Measurements from ENCODE around the gene DNASE1L1. TPM values are rescaled to one million over a fixed set of nuclear protein-coding genes. Genes with fewer than 3 reads are reported as not detected.

DNASE1L1 gene
- total RNA-seq, 1 experiment from 2014 or later, result 16.2 TPM

- DNase-seq (ENCODE audit: low spot score), result no peak
- Mint-ChIP-seq H3K27me3 (ENCODE audit: low read depth) (no peaks in the 10 kb centered on the region), H3K27ac (no peak overlapping the region), H3K36me3 (peaks cover 52% of the 10 kb centered on the region), H3K4me1 (0 out of 2 replicates have a peak, but pooled peaks cover 5% of the 10 kb centered on the region), H3K9me3 (no peaks in the 10 kb centered on the region), H3K4me3 (no peak overlapping the region)
- ATAC-seq, result no peak
- POLR2A ChIA-PET, result no interaction called here
- TF ChIP-seq AFF4 (CRISPR knock-in tag; IDR thresholded peaks at IDR 0.05; ENCODE audit: borderline replicate concordance), result no peak
- TF ChIP-seq ZNF232 (CRISPR knock-in tag; IDR thresholded peaks at IDR 0.05), result no peak
- TF ChIP-seq TEAD1 (CRISPR knock-in tag; IDR thresholded peaks at IDR 0.05), result no peak
- TF ChIP-seq ATF2 (CRISPR knock-in tag; IDR thresholded peaks at IDR 0.05; ENCODE audit: borderline replicate concordance, low read depth), result no peak
- TF ChIP-seq ZSCAN18 (CRISPR knock-in tag; IDR thresholded peaks at IDR 0.05), result no peak
- no peak for TF ChIP-seq ZMAT4 (CRISPR knock-in tag; IDR thresholded peaks at IDR 0.05)
- no peak for TF ChIP-seq FOXK1 (CRISPR knock-in tag; IDR thresholded peaks at IDR 0.05)
- CTCF ChIA-PET, result no interaction called here
Measured at GRCh38 chrX:154365052-154365600, 43.9 kb downstream of the DNASE1L1 start.

DNA sequence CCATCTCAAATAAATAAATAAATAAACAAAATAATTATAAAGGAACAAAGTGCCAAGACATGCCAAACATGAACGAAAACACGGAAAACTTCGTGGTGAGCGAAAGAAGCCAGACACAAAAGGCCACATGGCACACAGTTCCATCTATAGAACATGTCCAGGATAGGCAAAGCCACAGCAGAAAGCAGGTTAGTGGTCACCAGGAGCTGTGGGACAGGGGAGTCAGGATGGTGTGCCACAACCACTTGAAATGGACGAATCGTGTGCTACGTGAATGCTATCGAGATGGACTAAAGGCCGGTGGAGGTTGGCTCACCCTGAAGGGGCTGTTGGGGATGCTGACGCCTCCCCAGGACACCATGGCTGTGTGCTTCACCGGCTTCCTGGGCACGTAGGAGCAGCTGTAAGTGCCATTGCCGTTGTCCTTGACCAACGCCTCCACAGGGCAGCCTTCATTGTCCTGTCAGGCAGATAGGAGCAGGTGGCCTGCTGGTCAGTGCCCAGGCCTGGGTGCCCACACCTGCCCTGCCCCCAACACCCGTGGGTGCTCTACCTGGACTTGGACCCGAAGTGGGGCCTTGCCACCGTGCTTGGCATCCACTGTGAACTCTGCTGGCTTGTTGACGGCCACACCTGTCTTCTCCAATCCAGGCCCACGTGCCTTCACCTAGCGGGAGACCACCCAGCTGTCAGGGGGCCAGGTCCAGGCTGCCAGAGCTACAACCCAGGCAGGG is 45.2 kb downstream of the DNASE1L1 start:
- ATAC-seq (no peak), DNase-seq (ENCODE audit: low spot score) (no peak)
- Mint-ChIP-seq H3K36me3 (peaks cover 49% of the 10 kb centered on the region), H3K27ac (no peak overlapping the region), H3K27me3 (ENCODE audit: low read depth) (no peaks in the 10 kb centered on the region), H3K4me1 (0 out of 2 replicates have a peak, but pooled peaks cover 5% of the 10 kb centered on the region), H3K9me3 (no peaks in the 10 kb centered on the region), H3K4me3 (no peak overlapping the region)
- POLR2A ChIA-PET, result interaction anchor here (1.0 kb wide), 1 partner anchor 10 kb away, joined by 4 read pairs; no protein-coding TSS in a partner anchor
- CTCF ChIA-PET, result no interaction called here
- TF ChIP-seq RELA (CRISPR knock-in tag; IDR thresholded peaks at IDR 0.05; ENCODE audit: borderline replicate concordance), result no peak
- TF ChIP-seq, protein P1, sequence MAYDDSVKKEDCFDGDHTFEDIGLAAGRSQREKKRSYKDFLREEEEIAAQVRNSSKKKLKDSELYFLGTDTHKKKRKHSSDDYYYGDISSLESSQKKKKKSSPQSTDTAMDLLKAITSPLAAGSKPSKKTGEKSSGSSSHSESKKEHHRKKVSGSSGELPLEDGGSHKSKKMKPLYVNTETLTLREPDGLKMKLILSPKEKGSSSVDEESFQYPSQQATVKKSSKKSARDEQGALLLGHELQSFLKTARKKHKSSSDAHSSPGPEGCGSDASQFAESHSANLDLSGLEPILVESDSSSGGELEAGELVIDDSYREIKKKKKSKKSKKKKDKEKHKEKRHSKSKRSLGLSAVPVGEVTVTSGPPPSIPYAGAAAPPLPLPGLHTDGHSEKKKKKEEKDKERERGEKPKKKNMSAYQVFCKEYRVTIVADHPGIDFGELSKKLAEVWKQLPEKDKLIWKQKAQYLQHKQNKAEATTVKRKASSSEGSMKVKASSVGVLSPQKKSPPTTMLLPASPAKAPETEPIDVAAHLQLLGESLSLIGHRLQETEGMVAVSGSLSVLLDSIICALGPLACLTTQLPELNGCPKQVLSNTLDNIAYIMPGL (CRISPR knock-in tag; IDR thresholded peaks at IDR 0.05), result no peak
- TF ChIP-seq, protein P2, sequence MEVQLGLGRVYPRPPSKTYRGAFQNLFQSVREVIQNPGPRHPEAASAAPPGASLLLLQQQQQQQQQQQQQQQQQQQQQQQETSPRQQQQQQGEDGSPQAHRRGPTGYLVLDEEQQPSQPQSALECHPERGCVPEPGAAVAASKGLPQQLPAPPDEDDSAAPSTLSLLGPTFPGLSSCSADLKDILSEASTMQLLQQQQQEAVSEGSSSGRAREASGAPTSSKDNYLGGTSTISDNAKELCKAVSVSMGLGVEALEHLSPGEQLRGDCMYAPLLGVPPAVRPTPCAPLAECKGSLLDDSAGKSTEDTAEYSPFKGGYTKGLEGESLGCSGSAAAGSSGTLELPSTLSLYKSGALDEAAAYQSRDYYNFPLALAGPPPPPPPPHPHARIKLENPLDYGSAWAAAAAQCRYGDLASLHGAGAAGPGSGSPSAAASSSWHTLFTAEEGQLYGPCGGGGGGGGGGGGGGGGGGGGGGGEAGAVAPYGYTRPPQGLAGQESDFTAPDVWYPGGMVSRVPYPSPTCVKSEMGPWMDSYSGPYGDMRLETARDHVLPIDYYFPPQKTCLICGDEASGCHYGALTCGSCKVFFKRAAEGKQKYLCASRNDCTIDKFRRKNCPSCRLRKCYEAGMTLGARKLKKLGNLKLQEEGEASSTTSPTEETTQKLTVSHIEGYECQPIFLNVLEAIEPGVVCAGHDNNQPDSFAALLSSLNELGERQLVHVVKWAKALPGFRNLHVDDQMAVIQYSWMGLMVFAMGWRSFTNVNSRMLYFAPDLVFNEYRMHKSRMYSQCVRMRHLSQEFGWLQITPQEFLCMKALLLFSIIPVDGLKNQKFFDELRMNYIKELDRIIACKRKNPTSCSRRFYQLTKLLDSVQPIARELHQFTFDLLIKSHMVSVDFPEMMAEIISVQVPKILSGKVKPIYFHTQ (CRISPR knock-in tag; IDR thresholded peaks at IDR 0.05), result no peak
- TF ChIP-seq NR1H2 (CRISPR knock-in tag; IDR thresholded peaks at IDR 0.05), result no peak
- TF ChIP-seq TP53 (CRISPR knock-in tag; IDR thresholded peaks at IDR 0.05), result no peak
- no peak for TF ChIP-seq FOXP4 (CRISPR knock-in tag; IDR thresholded peaks at IDR 0.05)
- TF ChIP-seq TCF7 (CRISPR knock-in tag; IDR thresholded peaks at IDR 0.05; ENCODE audit: low read depth), result no peak
- no peak for TF ChIP-seq GABPB1 (CRISPR knock-in tag; IDR thresholded peaks at IDR 0.05)
- no peak for TF ChIP-seq SMAD3 (CRISPR knock-in tag; IDR thresholded peaks at IDR 0.05; ENCODE audit: borderline replicate concordance)
- TF ChIP-seq TEAD4 (CRISPR knock-in tag; IDR thresholded peaks at IDR 0.05), result no peak
- no peak for TF ChIP-seq NFYB (CRISPR knock-in tag; conservative IDR thresholded peaks at IDR 0.05; ENCODE audit: low read depth)
- no peak for TF ChIP-seq CREB1 (CRISPR knock-in tag; IDR thresholded peaks at IDR 0.05)
- no peak for TF ChIP-seq ETV6 (CRISPR knock-in tag; IDR thresholded peaks at IDR 0.05)

Data from WTC11 (cell line).